ENCODE measurements around the gene ASB4.

DNA sequence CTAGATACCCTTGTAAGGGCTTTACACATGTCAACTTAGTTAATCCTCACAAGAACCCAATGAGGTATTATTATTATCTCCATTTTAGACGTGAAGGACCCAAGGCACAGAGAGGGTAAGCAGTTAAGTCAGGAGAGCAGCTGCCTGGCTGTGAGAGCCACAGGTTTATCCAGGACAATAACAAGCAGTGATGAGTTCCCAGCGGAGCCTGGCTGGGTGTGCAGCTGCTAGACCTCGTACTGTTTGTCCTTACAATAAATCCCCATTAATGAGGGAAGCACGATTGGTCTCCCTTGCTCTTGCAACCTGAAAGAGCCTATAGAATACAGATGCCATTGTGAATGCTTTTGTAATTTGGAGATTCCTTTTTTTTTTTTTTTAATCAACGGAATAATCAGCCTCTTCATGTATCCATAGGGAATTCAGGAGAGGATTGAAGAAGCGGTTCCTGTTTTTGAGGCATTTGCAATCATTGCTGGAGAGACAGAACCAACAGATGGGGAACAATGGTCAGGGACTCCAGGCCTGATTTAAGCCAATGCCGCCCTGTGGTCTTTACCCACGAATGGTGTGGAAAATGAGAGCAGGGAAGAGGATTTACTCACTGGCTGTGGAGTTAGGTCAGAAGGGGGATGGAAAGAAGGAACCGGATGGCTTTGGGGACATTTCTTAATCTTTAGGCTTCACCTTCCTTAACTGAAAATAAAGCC lies 12.3 kb upstream of the ASB4 start:
- TF ChIP-seq, protein P1, sequence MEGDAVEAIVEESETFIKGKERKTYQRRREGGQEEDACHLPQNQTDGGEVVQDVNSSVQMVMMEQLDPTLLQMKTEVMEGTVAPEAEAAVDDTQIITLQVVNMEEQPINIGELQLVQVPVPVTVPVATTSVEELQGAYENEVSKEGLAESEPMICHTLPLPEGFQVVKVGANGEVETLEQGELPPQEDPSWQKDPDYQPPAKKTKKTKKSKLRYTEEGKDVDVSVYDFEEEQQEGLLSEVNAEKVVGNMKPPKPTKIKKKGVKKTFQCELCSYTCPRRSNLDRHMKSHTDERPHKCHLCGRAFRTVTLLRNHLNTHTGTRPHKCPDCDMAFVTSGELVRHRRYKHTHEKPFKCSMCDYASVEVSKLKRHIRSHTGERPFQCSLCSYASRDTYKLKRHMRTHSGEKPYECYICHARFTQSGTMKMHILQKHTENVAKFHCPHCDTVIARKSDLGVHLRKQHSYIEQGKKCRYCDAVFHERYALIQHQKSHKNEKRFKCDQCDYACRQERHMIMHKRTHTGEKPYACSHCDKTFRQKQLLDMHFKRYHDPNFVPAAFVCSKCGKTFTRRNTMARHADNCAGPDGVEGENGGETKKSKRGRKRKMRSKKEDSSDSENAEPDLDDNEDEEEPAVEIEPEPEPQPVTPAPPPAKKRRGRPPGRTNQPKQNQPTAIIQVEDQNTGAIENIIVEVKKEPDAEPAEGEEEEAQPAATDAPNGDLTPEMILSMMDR (IDR thresholded peaks at IDR 0.05): no peak
- TF ChIP-seq POLR2A (IDR thresholded peaks at IDR 0.05): no peak

Measured in adrenal gland (tissue), 5 donors.